ENCODE results near the gene CDK8.
"Not testable (repeated sequence)": the region's sequence is repeated elsewhere in the genome, so short reads cannot be mapped to it uniquely, and the experiment has no call there.

The CDK8 gene

DNA sequence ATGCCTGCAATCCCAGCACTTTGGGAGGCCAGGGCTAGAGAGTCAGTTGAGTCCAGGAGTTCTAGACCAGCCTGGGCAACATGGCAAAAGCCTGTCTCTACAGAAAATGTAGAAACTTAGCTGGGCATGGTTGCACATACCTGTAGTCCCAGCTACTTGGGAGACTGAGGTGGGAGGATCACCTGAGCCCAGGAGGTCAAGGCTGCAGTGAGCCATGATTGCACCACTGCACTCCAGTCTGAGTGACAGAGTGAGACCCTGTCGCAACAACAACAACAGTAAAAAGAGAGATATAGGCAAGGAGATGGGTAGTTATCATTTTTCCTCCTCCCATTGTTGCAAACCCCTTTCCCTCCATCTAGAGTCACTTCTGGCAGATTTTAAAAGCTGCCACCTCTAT, 62.2 kb downstream of the CDK8 start:
- not testable (repeated sequence) for DNase-seq (ENCODE audit: low read depth in 2 of 2)

DNA sequence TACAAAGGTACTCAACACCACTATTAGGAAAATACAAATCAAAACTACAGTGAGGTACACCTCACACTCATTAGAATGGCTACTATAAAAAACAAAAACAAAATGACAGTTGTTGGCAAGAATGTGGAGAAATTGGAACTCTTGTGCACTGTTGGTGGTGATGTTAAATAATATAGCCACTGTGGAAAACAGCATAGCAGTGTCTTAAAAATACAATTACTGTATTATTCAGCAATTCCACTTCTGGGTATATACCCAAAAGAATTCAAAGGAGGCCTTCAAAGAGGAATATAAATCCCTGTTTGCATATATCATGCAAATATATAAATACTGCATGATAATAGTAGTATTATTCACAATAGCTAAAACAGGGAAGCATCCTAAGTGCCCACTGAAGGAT, 66.8 kb downstream of the CDK8 start:
- DNase-seq (ENCODE audit: low read depth in 2 of 2): no peak

DNA sequence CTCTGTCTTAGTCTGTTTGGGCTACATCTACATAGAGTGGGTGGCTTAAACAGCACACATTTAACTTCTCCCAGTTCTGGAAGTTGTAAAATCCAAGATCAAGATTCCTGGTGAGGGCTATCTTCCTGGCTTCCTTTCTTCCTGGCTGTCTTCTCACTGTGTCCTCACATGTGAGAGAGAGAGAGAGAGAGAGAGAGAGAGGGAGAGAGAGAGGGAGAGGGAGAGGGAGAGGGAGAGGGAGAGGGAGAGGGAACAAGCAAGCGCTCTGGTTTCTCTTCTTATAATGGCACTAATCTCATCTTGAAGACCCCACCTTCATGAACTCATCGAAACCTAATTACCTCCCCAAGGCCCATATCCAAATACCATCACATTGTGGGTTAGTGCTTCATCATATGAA, 69.2 kb downstream of the CDK8 start:
- DNase-seq (ENCODE audit: low read depth in 2 of 2): no peak

DNA sequence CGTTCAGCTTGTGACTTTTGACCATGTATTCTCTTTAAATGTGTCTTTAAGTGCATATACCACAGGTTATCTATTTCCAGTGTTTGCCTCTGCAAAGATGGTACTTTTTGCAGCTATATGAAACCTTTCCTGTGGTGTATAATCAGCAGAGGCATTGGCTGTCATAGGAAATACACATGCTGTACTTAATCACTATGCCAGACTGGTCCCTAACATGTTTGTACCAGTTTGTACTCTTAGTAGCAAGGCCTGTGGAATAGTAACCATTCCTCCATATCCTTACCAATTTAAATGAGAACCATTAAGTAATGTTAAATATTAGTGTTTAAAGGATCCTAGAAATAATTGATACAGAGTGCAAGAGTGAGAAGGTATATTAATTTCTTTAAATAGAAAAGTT, 69.8 kb downstream of the CDK8 start:
- no peak for DNase-seq (ENCODE audit: low read depth in 2 of 2)

DNA sequence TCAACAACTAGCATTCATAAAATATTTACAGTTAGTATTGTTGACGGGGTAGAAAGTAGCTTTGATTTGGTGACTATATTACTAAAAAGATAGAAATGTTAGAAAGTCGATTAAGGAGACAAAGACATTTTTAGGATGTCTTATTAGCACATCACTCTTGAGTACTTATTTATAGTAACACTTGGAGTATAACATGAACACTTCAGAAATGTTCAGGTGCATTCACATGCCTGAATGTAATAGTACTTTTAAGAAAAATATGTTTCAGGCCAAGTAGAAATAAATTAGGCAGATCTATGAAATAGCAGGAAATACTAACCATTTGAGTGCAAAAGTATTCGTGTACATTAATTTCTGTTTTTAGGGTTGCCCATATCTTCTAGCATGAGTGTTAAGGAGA, 70.4 kb downstream of the CDK8 start:
- DNase-seq (ENCODE audit: low read depth in 2 of 2): no peak

DNA sequence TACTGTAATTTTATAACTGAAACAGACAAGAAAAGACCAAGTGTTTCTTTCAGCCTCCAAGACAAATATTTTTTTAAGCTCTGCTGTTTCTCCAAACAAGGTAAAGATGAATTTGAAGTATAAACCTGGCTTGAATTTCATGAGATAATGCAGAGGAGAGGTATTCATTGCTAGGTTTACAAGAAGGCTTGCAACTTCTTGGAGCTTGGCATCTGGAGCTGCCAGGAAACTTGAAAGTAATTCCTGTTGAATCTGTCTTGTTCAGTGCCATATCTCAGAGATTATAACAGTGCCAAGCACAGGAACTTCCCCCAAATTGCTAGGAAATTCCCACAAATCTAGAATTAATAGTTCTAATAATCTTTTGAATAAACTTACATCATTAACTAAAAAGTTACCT, 70.9 kb downstream of the CDK8 start:
- DNase-seq (ENCODE audit: low read depth in 2 of 2): no peak

DNA sequence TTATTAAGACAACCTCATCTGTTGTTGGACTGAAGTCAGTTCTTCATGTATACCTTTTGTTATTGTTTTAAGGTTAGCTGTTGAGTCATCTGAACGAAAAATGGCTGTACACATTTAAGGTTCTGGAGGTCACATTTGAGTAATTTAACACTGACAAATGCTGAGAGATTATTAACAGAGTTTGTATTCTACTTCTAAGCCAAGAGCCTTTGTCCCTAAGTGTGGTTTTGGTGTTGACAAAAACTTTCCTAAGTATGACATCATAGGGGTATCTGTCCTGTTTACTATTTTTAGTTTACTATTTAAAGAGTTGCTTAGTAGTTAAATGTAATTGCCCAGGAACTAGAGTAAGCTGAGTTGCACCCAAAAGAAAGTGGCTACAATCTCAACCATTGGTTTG, 71.9 kb downstream of the CDK8 start:
- DNase-seq (ENCODE audit: low read depth in 2 of 2): no peak

DNA sequence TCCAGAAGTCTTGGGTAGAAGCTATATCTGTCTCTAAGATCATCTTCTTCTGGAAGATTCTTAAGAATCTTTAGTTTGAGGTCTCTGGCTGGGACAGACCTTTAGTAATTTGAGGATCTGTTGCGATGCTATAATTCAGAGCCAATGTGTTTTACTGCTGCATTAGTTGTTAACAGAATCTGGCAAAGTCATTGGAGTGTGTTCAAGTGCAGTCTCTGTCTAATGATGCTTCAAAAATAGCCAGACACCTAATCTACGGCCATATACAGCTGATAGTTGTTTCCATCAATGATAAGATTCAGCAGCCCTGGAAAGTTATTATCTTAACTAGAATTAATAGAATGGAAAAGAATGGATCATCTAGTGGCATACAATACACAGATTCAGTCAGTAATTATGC, 72.6 kb downstream of the CDK8 start:
- no peak for DNase-seq (ENCODE audit: low read depth in 2 of 2)

DNA sequence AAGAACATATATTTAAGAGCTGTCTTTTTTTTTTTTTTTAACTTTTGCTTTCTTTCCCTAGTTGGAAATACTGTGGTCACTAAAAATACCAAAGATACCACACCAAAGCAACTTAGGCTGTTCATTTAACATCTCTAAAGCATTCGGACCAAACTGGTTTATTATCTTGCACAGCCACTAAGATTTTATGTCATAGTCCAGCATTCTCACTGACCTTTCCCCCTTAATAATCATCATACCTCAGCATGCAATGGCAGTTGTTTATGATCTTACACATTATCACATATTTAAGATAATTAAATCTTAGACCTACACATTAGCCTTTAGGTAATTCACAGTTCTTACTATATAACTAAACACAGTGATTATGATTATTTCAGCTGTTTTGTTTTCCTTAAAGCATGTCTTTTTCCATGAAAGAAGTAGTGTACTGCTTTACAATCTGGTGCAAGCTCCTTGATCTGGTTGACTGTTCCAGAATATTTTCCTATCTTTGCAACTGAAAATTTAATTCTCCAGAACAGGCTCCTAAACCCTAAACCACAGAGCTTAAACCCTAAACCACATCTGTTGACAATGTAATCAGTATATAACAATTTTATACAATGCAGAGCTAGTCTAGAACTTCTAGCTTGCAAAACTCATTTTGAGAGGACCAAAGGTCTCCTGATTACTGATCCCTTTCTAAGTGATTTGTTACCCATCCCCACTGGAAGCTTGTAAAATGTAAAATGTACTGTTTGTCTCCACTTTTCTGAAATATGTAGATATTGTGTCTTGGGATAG, 74.2 kb downstream of the CDK8 start:
- DNase-seq (ENCODE audit: low read depth in 2 of 2): no peak

DNA sequence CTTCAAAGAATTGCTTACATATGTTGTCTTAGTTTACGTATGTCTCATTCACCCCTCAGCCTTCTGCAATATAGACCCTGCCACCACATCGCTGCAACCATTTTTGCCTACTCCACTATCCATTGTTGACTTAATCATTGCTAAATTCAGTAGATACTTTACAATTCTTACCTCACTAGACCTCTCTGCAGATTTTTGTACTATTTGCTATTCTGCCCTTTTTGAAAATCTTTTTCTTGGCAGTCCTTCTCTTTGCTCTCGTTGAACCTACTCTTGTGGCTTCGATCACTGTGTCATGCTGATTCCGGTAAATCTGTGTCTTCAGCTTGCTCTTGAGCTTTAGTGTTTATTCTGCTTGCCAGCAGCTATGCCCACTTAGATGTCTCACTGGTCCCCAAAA, 81.2 kb downstream of the CDK8 start:
- DNase-seq (ENCODE audit: low read depth in 2 of 2): no peak

DNA sequence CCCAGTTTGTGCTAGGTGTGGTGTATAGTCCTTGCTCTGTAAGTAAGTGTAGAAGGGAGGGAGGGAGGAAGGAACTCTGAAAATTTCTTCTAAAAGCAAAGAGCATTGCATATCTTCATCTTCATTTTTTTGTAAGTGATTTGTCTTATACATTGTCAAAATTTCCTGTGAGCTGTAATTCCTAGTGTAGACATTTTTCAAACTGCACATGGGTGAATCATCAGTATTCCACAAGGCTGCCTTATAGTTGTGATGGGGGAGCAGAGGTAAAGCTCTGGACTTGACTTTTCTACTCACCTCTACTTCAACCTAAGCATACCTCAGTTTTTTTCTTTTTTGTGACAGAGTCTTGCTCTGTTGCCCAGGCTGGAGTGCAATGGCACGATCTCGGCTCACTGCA, 86.9 kb downstream of the CDK8 start:
- peak; percentile 4 to 10 for DNase-seq (ENCODE audit: low read depth in 2 of 2)

DNA sequence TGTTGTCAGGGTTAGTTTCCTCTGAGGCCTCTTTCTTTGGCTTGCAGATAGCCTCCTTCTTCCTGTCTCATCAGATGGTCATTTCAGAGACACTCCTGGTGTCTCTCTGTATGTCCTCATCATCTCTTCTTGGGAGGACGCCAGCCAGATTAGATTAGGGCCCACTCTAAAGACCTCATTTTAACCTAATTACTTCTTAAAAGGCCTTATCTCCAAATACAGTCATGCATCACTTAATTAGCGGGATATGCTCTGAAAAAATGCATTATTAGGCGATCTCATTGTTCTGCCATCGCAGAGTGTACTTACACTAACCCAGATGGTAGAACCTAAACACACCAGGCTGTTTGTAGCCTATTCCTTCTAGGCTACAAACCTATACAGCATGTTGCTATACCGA, 89.0 kb downstream of the CDK8 start:
- no peak for DNase-seq (ENCODE audit: low read depth in 2 of 2)

DNA sequence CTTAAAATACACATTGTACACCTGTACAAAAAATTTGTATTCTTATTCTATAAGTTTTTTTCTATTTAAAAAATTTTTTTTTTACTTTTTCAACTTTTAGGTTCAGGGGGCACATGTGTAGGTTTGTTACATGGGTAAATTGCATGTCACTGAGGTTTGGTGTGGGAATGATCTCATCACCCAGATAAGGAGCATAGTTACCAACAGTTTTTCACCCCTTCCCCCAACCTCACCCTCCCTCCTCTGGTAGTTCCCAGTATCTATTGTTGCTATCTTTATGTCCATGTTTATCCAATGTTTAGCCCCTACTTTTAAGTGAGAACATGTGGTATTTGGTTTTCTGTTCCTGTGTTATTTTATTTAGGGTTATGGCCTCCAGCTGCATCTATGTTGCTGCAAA, 89.9 kb downstream of the CDK8 start:
- no peak for DNase-seq (ENCODE audit: low read depth in 2 of 2)

DNA sequence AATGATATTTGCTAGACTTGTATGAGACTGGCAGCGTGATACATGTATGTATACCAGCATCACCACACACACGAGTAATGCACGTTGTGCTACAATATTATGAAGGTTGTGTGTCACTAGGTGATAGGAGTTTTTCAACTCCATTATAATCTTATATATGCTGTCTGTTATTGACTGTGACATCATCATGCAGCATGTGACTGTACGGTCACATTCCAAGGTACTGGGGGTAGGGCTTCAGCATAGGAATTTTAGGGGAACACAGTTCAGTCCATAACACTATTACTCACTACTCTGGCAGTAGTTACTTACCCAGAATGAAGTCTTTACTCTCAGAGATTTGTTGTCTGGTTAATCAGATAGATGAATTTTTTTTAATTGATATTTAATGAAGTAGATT, 91.1 kb downstream of the CDK8 start:
- DNase-seq (ENCODE audit: low read depth in 2 of 2): peak in 1 of 2 experiments; percentile 2

DNA sequence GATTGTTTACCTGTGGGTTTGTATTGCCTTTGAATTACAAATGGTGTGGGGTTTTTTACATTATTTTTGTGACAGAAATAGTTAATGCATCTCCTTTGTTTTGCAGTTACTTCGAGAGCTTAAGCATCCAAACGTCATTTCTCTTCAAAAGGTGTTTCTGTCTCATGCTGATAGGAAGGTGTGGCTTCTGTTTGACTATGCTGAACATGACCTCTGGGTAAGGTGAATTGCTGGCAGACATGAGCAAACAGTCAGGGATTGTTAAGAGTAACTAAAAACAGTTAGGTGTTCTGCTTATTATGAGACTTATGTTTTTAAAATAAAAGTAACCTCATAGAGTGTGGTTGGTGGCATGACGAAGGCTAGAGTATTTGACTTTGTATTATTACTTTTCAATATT, 95.0 kb downstream of the CDK8 start:
- DNase-seq (ENCODE audit: low read depth in 2 of 2): no peak

DNA sequence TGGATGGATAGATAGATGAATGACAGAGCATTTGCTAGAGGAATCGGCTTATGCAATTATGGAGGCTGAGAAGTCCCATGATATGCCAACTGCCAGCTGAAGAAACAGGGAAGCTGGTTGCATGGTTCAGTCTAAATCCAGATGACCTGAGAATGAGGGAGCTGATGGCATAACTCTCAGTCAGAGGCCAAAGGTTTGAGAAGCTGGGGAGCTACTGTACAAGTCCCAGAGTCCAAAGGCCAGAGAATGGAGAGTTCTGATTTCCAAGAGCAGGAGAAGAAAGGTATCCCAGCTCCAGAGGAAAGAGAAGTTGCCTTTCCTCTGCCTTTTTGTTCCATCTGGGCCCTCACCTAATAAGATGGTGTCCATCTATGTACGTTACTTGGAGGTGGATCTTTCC, 108.3 kb downstream of the CDK8 start:
- no peak for DNase-seq (ENCODE audit: low read depth in 2 of 2)

DNA sequence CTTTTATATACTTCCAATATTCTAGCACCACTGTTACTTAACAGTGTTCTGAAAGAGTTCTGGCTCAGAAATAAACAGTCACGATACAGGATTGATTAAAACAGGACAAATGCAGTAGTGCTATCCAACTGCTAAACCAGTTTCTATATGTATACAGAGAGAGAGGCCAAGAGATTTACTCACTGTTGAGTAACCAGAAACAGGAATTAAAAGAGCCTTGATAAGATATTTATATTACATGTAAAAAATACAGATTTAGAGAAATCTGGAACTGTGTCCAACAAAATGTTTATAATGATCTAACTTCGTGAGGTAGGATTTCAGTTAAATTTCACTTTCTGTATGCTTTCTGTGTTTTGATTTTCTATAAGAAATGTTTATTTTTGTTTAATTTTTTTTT, 116.6 kb downstream of the CDK8 start:
- no peak for DNase-seq (ENCODE audit: low read depth in 2 of 2)

DNA sequence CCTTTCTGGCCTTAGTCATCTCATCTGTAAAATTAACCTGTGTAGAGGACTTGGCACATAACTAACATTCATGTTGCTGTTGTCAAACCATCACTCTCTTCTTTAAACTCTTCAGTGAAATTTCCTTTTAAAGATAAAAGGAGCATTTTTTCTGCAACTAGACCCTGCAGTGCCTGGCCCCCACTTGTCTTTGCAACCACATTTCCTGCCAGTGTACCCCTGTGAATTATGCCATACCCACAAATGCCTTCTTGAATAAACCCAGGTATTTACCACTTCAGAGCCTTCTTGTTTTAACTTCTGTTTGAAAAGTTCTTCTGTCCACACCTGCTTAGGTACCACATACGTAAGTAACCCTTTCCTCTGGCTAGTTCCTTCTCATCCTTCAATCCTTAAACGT, 118.8 kb downstream of the CDK8 start:
- DNase-seq (ENCODE audit: low read depth in 2 of 2): no peak

DNA sequence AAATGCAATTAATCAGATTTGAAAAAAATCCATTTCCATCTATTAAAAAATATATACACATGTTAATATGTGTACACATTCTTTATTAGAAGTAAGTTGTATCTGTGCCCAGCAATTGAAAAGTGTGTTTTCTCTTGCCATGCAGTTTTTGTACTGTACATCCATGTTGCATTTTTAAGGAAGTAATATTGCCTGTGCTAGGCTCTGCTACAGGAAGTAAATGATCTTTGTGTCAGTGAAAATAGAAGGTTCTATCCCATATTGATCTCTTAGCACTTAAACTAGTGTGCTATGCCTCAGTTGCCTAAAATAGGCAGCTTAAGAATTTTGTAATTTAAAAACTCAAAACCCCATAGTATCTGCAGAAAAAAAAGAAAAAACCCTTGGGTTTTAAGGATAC, 122.5 kb downstream of the CDK8 start:
- no peak for DNase-seq (ENCODE audit: low read depth in 2 of 2)

DNA sequence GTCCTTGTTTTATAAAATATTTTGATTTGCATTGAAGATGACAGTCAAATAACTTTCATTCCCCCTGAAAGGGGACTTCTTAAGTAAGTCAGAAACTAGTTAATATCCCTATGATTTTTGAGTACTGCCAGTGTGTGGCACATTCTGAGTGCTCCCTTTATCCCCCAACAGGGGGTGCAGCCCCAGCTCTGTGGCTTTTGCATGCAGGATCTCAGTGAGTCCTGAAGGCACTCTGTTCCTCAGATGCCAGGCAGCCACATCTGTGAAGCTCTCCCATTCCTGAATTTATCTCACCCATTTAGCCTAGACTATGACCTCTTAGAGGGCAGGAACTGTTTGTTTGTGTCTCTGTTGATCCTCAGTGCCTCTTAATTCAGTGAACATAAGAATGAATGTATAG, 123.1 kb downstream of the CDK8 start:
- no peak for DNase-seq (ENCODE audit: low read depth in 2 of 2)

DNA sequence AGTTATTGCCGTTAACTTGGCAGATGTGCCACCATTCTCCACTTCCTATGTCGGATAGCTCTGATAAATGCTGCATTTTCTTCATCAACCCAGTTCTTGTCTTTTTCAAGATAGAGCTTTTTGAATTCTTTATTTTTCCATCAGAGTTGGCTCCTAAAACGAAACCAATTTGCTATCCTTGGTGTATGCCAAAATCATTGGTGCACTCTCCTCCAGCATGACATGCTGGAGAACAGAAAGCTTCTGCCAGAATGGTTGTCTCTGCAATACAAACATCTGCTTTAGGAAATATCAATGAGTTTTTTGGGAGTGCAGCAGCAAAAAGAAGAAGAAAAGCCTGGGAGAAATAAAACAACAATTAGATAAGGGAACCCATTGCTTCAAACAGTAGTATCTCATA, 124.2 kb downstream of the CDK8 start:
- DNase-seq (ENCODE audit: low read depth in 2 of 2): no peak

DNA sequence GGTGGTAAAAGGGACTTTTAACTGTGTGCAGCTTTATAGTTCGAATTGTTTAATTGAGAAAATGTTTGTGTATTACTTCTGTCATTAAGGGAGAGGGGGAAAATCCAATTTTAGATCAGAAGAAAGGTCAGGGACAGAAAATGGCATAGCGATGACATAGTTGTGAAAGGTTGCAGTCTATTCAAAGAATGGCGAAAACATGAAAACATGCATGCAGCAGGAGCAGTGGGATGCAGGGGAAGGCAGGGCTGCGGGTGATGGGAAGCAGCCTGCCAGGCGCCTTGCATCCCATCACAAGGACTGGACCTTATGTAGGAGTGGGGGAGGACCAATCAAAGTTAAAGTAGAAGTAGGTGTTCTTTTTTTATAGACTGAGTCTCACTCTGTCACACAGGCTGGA, 125.9 kb downstream of the CDK8 start:
- no peak for DNase-seq (ENCODE audit: low read depth in 2 of 2)

DNA sequence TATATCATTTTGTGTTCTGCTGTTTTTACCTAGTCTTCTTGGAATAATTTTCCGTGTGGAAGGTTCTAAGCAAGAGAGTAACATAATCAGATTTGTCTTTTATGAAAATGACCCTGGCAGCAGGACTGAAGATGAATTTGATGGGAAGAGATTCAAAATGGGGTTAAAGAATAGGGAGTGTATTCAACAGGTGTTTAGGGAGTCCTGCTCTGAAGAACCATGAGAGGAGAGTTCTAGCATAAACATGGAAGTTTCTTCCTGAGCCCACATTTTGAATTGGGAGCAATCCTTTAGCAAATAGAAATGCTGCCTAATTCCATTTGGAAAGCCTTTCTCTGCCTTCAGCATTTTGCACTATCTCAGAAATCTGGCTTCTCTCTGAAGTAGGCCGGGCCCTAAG, 127.0 kb downstream of the CDK8 start:
- no peak for DNase-seq (ENCODE audit: low read depth in 2 of 2)

DNA sequence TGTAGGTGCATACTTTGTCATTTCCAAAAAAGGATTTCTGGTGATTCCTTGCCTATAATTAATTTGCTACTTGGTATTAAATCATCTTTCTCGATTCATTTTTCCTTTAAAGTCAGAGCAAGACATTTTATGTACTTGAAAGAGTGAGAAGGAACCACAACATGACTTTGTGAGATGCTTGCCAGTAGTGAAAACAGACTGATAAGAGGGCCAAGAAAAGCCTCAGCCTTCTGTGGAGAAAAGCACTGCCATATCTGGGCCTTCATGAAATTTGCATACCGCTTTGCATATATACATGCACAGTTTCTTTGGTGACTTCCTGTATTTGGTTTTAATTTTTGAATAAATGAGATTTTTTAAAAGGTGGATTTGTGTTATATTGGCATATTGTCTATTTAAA, 128.4 kb downstream of the CDK8 start:
- no peak for DNase-seq (ENCODE audit: low read depth in 2 of 2)

All from fibroblast of skin of left biceps (primary cell).